HCT116 (cell line): Measurements from ENCODE around the gene ALDH3A1. TPM values are rescaled to one million over a fixed set of nuclear protein-coding genes. Genes with fewer than 3 reads are reported as not detected.

Experiments used
- ATAC-seq: fragments of 200-7000 bp; cut with Tn5 transposase; 2 replicates; pipeline ENCODE4 v1.9.1; 2020; ENCODE audit warnings: mild to moderate bottlenecking, moderate library complexity
- BruUV-seq: library from RNA; stranded (reverse); fragments of 400-500 nt; replicated peaks from 2 replicates; lab custom pipeline; 2021; lab: Mats Ljungman, UMichigan
- CTCF ChIA-PET: fragments of 300-600 bp; sonication (Branson Sonifier 250); formaldehyde crosslinking; loops from one replicate; lab custom pipeline; 2021; ENCODE audit warnings: antibody characterized with exemption; lab: Charles Lee
- POLR2A ChIA-PET: fragments of 300-600, 350-600 bp; sonication (Branson Sonifier 250); formaldehyde crosslinking; loops from one replicate; lab custom pipeline; 2021; ENCODE audit warnings: antibody characterized with exemption; lab: Charles Lee
- RAD21 ChIA-PET, 2 experiments: fragments of 300-600 bp; sonication (Branson Sonifier 250); formaldehyde crosslinking; loops; one replicate each; lab custom pipeline; 2023; ENCODE audit warnings: low total read pairs in 2 of 2; ENCODE audit not compliant: uncharacterized antibody in 2 of 2, unreplicated experiment in 2 of 2, low non-redundant PET in 1 of 2; lab: Charles Lee
- DNase-seq: peaks from one replicate; pipeline ENCODE4 v3.0.0-alpha.2; 2010; ENCODE audit warnings: low read depth, low spot score
- H2AFZ ChIP-seq: fragments of 200-600 bp; shearing (Covaris generic), sonication (generic); 2 replicates; pipeline ENCODE4 v1.6.1; 2017; ENCODE audit warnings: low read depth, mixed run types, mixed read lengths, antibody characterized with exemption, low read length; ENCODE audit not compliant: poor library complexity, severe bottlenecking
- H3K27ac ChIP-seq: 2 replicates; pipeline ENCODE4 v1.5.1; 2012; ENCODE audit warnings: low read depth, low read length
- H3K27me3 ChIP-seq: fragments of 200-600 bp; sonication (generic); 2 replicates; pipeline ENCODE4 v1.6.1; 2016; ENCODE audit warnings: mixed run types, low read length, mixed read lengths; ENCODE audit not compliant: insufficient read depth
- H3K36me3 ChIP-seq, 2 experiments: fragments of 200-500 bp in 1 of 2; fragments of 200-600 bp in 1 of 2; sonication (Bioruptor generic) in 1 of 2; sonication (generic) in 1 of 2; 2 replicates each; pipeline versions ENCODE4 v1.5.1 to v1.6.1; 2014 to 2016; ENCODE audit warnings: low read length in 2 of 2, inconsistent platforms in 1 of 2, mixed read lengths in 1 of 2, mixed run types in 1 of 2; ENCODE audit not compliant: insufficient read depth in 2 of 2, control insufficient read depth in 1 of 2
- H3K4me1 ChIP-seq, 2 experiments: fragments of 200-600 bp in 1 of 2; sonication (generic) in 1 of 2; 2 replicates each; pipeline versions ENCODE4 v1.5.1 to v1.6.1; 2012 to 2017; ENCODE audit warnings: low read length in 2 of 2, inconsistent platforms in 1 of 2, mild to moderate bottlenecking in 1 of 2, mixed read lengths in 1 of 2, mixed run types in 1 of 2, moderate library complexity in 1 of 2; ENCODE audit not compliant: insufficient read depth in 2 of 2, control insufficient read depth in 1 of 2
- H3K4me2 ChIP-seq: fragments of 200-600 bp; sonication (generic); 2 replicates; pipeline ENCODE4 v1.6.1; 2017; ENCODE audit warnings: mixed run types, low read length, mixed read lengths
- H3K4me3 ChIP-seq, 2 experiments: fragments of 200-600 bp in 1 of 2; sonication (generic) in 1 of 2; replicated peaks in 1 of 2; 2 replicates each; pipeline ENCODE4 v1.5.1; 2011 to 2016; ENCODE audit warnings: low read length in 2 of 2, control low read depth in 1 of 2, low read depth in 1 of 2, mild to moderate bottlenecking in 1 of 2, mixed read lengths in 1 of 2, mixed run types in 1 of 2
- H3K79me2 ChIP-seq: fragments of 200-600 bp; sonication (generic); 2 replicates; pipeline ENCODE4 v1.6.1; 2017; ENCODE audit warnings: mild to moderate bottlenecking, mixed run types, low read length, moderate library complexity, mixed read lengths; ENCODE audit not compliant: insufficient read depth
- H3K9ac ChIP-seq: fragments of 200-600 bp; sonication (generic); 2 replicates; pipeline ENCODE4 v1.6.1; 2016; ENCODE audit warnings: low read length, mixed read lengths
- H3K9me2 ChIP-seq: fragments of 200-600 bp; sonication (generic), shearing (Covaris generic); 2 replicates; pipeline ENCODE4 v1.6.1; 2017; ENCODE audit warnings: mixed run types, mild to moderate bottlenecking, moderate library complexity; ENCODE audit not compliant: insufficient read depth
- H3K9me3 ChIP-seq, 2 experiments: fragments of 200-500 bp in 1 of 2; fragments of 200-600 bp in 1 of 2; sonication (Bioruptor generic) in 1 of 2; sonication (generic) in 1 of 2; 2 replicates each; pipeline ENCODE4 v1.6.1; 2014 to 2017; ENCODE audit warnings: low read length in 2 of 2, mixed read lengths in 2 of 2, inconsistent platforms in 1 of 2, low read depth in 1 of 2, mild to moderate bottlenecking in 1 of 2, mixed run types in 1 of 2, moderate library complexity in 1 of 2; ENCODE audit not compliant: control insufficient read depth in 1 of 2, insufficient read depth in 1 of 2
- H4K20me1 ChIP-seq: fragments of 200-600 bp; sonication (generic), shearing (Covaris generic); 2 replicates; pipeline ENCODE4 v1.6.1; 2017; ENCODE audit warnings: mixed run types, mild to moderate bottlenecking, moderate library complexity; ENCODE audit not compliant: insufficient read depth
- CEBPB ChIP-seq: IDR thresholded peaks from 2 replicates; pipeline ENCODE4 v1.6.1; 2012; ENCODE audit warnings: low read depth
- EGR1 ChIP-seq: IDR thresholded peaks from 2 replicates; pipeline ENCODE4 v1.6.1; 2012; ENCODE audit warnings: low read depth
- ELF1 ChIP-seq: IDR thresholded peaks from 2 replicates; pipeline ENCODE4 v1.6.1; 2012; ENCODE audit warnings: low read depth, borderline replicate concordance
- EZH2 ChIP-seq: fragments of 200-600 bp; sonication (generic); IDR thresholded peaks from 2 replicates; pipeline ENCODE4 v1.6.1; 2017; ENCODE audit warnings: antibody characterized with exemption, mixed run types
- EZH2phosphoT487 ChIP-seq: fragments of 200-600 bp; IDR thresholded peaks from 2 replicates; pipeline ENCODE4 v1.6.1; 2018; ENCODE audit warnings: antibody characterized with exemption, borderline replicate concordance
- FOSL1 ChIP-seq: IDR thresholded peaks from 2 replicates; pipeline ENCODE4 v1.6.1; 2012; ENCODE audit warnings: low read depth
- JUND ChIP-seq: IDR thresholded peaks from 2 replicates; pipeline ENCODE4 v1.6.1; 2012
- MAX ChIP-seq: IDR thresholded peaks from 2 replicates; pipeline ENCODE4 v1.6.1; 2012
- POLR2A ChIP-seq: IDR thresholded peaks from 2 replicates; pipeline ENCODE4 v1.7.0; 2011; ENCODE audit warnings: borderline replicate concordance; ENCODE audit not compliant: insufficient read depth, insufficient read length; ENCODE audit errors: extremely low read depth
- POLR2AphosphoS5 ChIP-seq: IDR thresholded peaks from 2 replicates; pipeline ENCODE4 v1.6.1; 2011; ENCODE audit warnings: mild to moderate bottlenecking, low read depth, low read length, moderate library complexity
- RAD21 ChIP-seq: IDR thresholded peaks from 2 replicates; pipeline ENCODE4 v1.6.1; 2012; ENCODE audit warnings: low read depth, mild to moderate bottlenecking
- SIN3A ChIP-seq: IDR thresholded peaks from 2 replicates; pipeline ENCODE4 v1.6.1; 2012; ENCODE audit warnings: low read depth
- SP1 ChIP-seq: IDR thresholded peaks from 2 replicates; pipeline ENCODE4 v1.6.1; 2012; ENCODE audit warnings: low read depth
- SRF ChIP-seq: IDR thresholded peaks from 2 replicates; pipeline ENCODE4 v1.6.1; 2012; ENCODE audit warnings: low read depth
- TCF7L2 ChIP-seq: IDR thresholded peaks from 2 replicates; pipeline ENCODE4 v1.7.0; 2011; ENCODE audit warnings: borderline replicate concordance, inconsistent platforms; ENCODE audit not compliant: insufficient read depth, insufficient read length; ENCODE audit errors: extremely low read depth
- YY1 ChIP-seq: IDR thresholded peaks from 2 replicates; pipeline ENCODE4 v1.6.1; 2011; ENCODE audit warnings: low read length, low read depth, moderate library complexity, mild to moderate bottlenecking; ENCODE audit not compliant: insufficient replicate concordance; ENCODE audit errors: extremely low read depth
- ZFX ChIP-seq: fragments of 450-650 bp; IDR thresholded peaks from 2 replicates; pipeline ENCODE4 v1.6.1; 2017
- ZNF274 ChIP-seq: fragments of 200-500 bp; sonication (Bioruptor generic); IDR thresholded peaks from 2 replicates; pipeline ENCODE4 v1.6.1; 2014; ENCODE audit warnings: mild to moderate bottlenecking, low read depth, low read length, inconsistent platforms
- intact Hi-C: fragments of 100-400 bp; cut with micrococcal nuclease; formaldehyde crosslinking; loops from 2 replicates; pipeline ENCODE4 v1.10.0; 2022
- total RNA-seq: library from RNA; stranded (reverse); gene quantifications from one replicate; pipeline ENCODE4 v1.2.1, GENCODE V29; 2021; ENCODE audit not compliant: unreplicated experiment
- TF ChIP-seq, protein P1 (sequence below): IDR thresholded peaks from 2 replicates; pipeline ENCODE4 v1.6.1; 2012
- TF ChIP-seq, protein P2 (sequence below), 3 experiments: fragments of 200-600 bp in 1 of 3; sonication (generic) in 1 of 3; IDR thresholded peaks in 2 of 3; conservative IDR thresholded peaks in 1 of 3; 2 replicates each; pipeline ENCODE4 v1.5.1; 2012 to 2017; ENCODE audit warnings: low read depth in 2 of 3, low read length in 2 of 3, antibody characterized with exemption in 1 of 3, borderline replicate concordance in 1 of 3, control low read depth in 1 of 3, mild to moderate bottlenecking in 1 of 3, mixed read lengths in 1 of 3, mixed run types in 1 of 3, moderate library complexity in 1 of 3; ENCODE audit not compliant: insufficient read depth in 1 of 3

ALDH3A1 gene
- total RNA-seq, 1 experiment from 2014 or later, result 0.86 TPM

GRCh38 chr17:19787733-19788357 is 39.7 kb upstream of the ALDH3A1 start:
- Histone ChIP-seq H3K9me2 (no peaks in the 10 kb centered on the region), H3K27ac (no peak overlapping the region), H3K27me3 (no peaks in the 10 kb centered on the region), H4K20me1 (no peaks in the 10 kb centered on the region), H3K36me3 (no peaks in the 10 kb centered on the region), H3K9me3 (no peaks in the 10 kb centered on the region), H2AFZ (no peak overlapping the region), H3K79me2 (no peaks in the 10 kb centered on the region), H3K4me3 (no peak overlapping the region), H3K4me1 (no peaks in the 10 kb centered on the region), H3K4me2 (no peak overlapping the region), H3K9ac (no peak overlapping the region)
- intact Hi-C loops, result no loop called here
- ChIA-PET RAD21 (no interaction called here), CTCF (no interaction called here), POLR2A (no interaction called here)
- DNase-seq, result no peak
- no TSS peak for BruUV-seq
- ATAC-seq, result no peak
- TF ChIP-seq FOSL1 (no peak), TCF7L2 (no peak), EGR1 (no peak), POLR2AphosphoS5 (no peak), YY1 (no peak), JUND (no peak), ZFX (no peak), POLR2A (no peak), EZH2phosphoT487 (no peak), ZNF274 (no peak), CEBPB (no peak), SP1 (no peak), RAD21 (no peak), SIN3A (no peak), EZH2 (no peak), ELF1 (no peak), SRF (no peak), MAX (no peak)
- TF ChIP-seq, protein P1, sequence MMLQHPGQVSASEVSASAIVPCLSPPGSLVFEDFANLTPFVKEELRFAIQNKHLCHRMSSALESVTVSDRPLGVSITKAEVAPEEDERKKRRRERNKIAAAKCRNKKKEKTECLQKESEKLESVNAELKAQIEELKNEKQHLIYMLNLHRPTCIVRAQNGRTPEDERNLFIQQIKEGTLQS, result no peak
- TF ChIP-seq, protein P2, sequence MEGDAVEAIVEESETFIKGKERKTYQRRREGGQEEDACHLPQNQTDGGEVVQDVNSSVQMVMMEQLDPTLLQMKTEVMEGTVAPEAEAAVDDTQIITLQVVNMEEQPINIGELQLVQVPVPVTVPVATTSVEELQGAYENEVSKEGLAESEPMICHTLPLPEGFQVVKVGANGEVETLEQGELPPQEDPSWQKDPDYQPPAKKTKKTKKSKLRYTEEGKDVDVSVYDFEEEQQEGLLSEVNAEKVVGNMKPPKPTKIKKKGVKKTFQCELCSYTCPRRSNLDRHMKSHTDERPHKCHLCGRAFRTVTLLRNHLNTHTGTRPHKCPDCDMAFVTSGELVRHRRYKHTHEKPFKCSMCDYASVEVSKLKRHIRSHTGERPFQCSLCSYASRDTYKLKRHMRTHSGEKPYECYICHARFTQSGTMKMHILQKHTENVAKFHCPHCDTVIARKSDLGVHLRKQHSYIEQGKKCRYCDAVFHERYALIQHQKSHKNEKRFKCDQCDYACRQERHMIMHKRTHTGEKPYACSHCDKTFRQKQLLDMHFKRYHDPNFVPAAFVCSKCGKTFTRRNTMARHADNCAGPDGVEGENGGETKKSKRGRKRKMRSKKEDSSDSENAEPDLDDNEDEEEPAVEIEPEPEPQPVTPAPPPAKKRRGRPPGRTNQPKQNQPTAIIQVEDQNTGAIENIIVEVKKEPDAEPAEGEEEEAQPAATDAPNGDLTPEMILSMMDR (IDR thresholded peaks at IDR 0.05 in 2 of 3, conservative IDR thresholded peaks at IDR 0.05 in 1 of 3; ENCODE audit: borderline replicate concordance in 1 of 3, insufficient read depth in 1 of 3, low read depth in 2 of 3, low read length in 2 of 3), result no peak
